Measurements from ENCODE around the gene PTPRG.

GRCh38 chr3:61979638-61980037 lies 418.3 kb downstream of the PTPRG start:
- TF ChIP-seq CTCF (IDR thresholded peaks at IDR 0.05) (no peak), POLR2A (IDR thresholded peaks at IDR 0.05) (no peak)
